Gastrocnemius medialis (tissue), 4 donors: ENCODE measurements around the gene CST8.

ENCODE experiments used
- CTCF ChIP-seq, 5 experiments: fragments of 450-650 bp in 3 of 5; fragments of 200-600 bp in 2 of 5; sonication (generic) in 2 of 5; IDR thresholded peaks in 4 of 5; conservative IDR thresholded peaks in 1 of 5; 1 replicate in 4 of 5; 2 replicates in 1 of 5; pipeline ENCODE4 v1.5.1; 2016 to 2019; ENCODE audit warnings: antibody characterized with exemption in 5 of 5, mild to moderate bottlenecking in 3 of 5, moderate library complexity in 3 of 5
- POLR2A ChIP-seq, 2 donors: fragments of 450-650 bp; IDR thresholded peaks; one replicate each; pipeline ENCODE4 v1.6.1; 2017; ENCODE audit warnings: antibody characterized with exemption in 2 of 2, mild to moderate bottlenecking in 2 of 2, moderate library complexity in 2 of 2

GRCh38 chr20:23453549-23454543 lies 37.1 kb upstream of the CST8 start:
- TF ChIP-seq POLR2A (IDR thresholded peaks at IDR 0.05) (no peak), CTCF (IDR thresholded peaks at IDR 0.05 in 4 of 5, conservative IDR thresholded peaks at IDR 0.05 in 1 of 5) (no peak)
